SU-DHL-6 (cell line): ENCODE measurements around the gene RHOA.

Experiments
- CTCF ChIP-seq: fragments of 200-600 bp; sonication (generic); IDR thresholded peaks from one replicate; pipeline ENCODE4 v1.5.1; 2017; ENCODE audit warnings: antibody characterized with exemption, mild to moderate bottlenecking, low read length, moderate library complexity; ENCODE audit not compliant: insufficient read depth, poor library complexity, severe bottlenecking
- EZH2phosphoT487 ChIP-seq: fragments of 200-600 bp; sonication (generic), shearing (Covaris generic); conservative IDR thresholded peaks from 2 replicates; pipeline ENCODE4 v1.6.1; 2018; ENCODE audit warnings: mild to moderate bottlenecking, antibody characterized with exemption, low read length, moderate library complexity, mixed read lengths

- TF ChIP-seq CTCF (no peak), EZH2phosphoT487 (no peak)
Observed at GRCh38 chr3:49401766-49402165, 10.0 kb downstream of the RHOA start.
